ENCODE data around the gene CDK18. TPM values are rescaled to one million over a fixed set of nuclear protein-coding genes. Genes with fewer than 3 reads are reported as not detected.

The CDK18 gene
- total RNA-seq, 1 experiment from 2014 or later, result 38.5 TPM

GRCh38 chr1:205492774-205493173 is 11.7 kb upstream of the CDK18 start:
- Histone ChIP-seq H2BK120ac (ENCODE audit: low read depth, low read length, poor library complexity, severe bottlenecking) (no peak overlapping the region), H4K5ac (ENCODE audit: insufficient read length, low read depth, low read length) (no peak overlapping the region), H3K27ac (ENCODE audit: insufficient read length, low read depth, low read length) (no peak overlapping the region), H3K4ac (ENCODE audit: low read depth, low read length) (no peak overlapping the region), H3K9ac (ENCODE audit: extremely low read depth, insufficient read length, low read length) (no peak overlapping the region), H3K9me3 (ENCODE audit: control insufficient read depth, low read depth, low read length) (no peaks in the 10 kb centered on the region), H2AK5ac (ENCODE audit: insufficient read length, low read length) (no peak overlapping the region), H4K20me1 (ENCODE audit: control insufficient read depth, insufficient read depth, insufficient read length) (no peaks in the 10 kb centered on the region), H2BK5ac (ENCODE audit: insufficient read length, low read length) (no peak overlapping the region), H3K4me1 (ENCODE audit: insufficient read depth, low read length) (peaks cover 4% of the 10 kb centered on the region; the same call in 1 of the 2 replicates), H3K4me2 (ENCODE audit: insufficient read depth, insufficient read length, low read length) (no peak overlapping the region), H3K23me2 (ENCODE audit: insufficient read length, low read depth, low read length, poor library complexity, severe bottlenecking) (no peaks in the 10 kb centered on the region), H3K14ac (ENCODE audit: insufficient read depth, low read length) (no peak overlapping the region), H4K91ac (ENCODE audit: insufficient read length, low read depth, low read length) (no peak overlapping the region), H2AFZ (ENCODE audit: low read length) (no peak overlapping the region), H3T11ph (ENCODE audit: low read length) (no peak overlapping the region), H2BK15ac (ENCODE audit: low read depth, low read length) (no peak overlapping the region), H3K79me2 (ENCODE audit: insufficient read depth, low read length) (no peaks in the 10 kb centered on the region), H3K27me3 (ENCODE audit: insufficient read depth, low read length) (no peaks in the 10 kb centered on the region; the same call in 1 of the 2 replicates), H3K56ac (ENCODE audit: insufficient read length, low read depth, low read length) (no peak overlapping the region), H2BK12ac (ENCODE audit: insufficient read length, low read depth, low read length) (no peak overlapping the region), H3K79me1 (ENCODE audit: insufficient read depth, low read depth, low read length, poor library complexity, severe bottlenecking) (no peaks in the 10 kb centered on the region), H4K8ac (replicated peaks; ENCODE audit: insufficient read length, low read depth, low read length) (no peak overlapping the region), H3K18ac (ENCODE audit: insufficient read length, low read depth, low read length) (no peak overlapping the region), H2BK20ac (ENCODE audit: low read depth, low read length, poor library complexity, severe bottlenecking) (no peak overlapping the region), H3K23ac (ENCODE audit: insufficient read length, low read depth, low read length) (no peak overlapping the region)
- Mint-ChIP-seq H3K27ac (no peak overlapping the region), H3K9me3 (no peaks in the 10 kb centered on the region; a peak in 1 of 5 replicates), H3K27me3 (ENCODE audit: low read depth) (peaks cover 19% of the 10 kb centered on the region), H3K4me1 (peaks cover 38 to 50% of the 10 kb centered on the region in 2 experiments), H3K4me3 (no peak overlapping the region), H3K36me3 (ENCODE audit: insufficient read depth in 1 of 3, low read depth in 3 of 3) (no peaks in the 10 kb centered on the region)
- TF ChIP-seq, protein P1, sequence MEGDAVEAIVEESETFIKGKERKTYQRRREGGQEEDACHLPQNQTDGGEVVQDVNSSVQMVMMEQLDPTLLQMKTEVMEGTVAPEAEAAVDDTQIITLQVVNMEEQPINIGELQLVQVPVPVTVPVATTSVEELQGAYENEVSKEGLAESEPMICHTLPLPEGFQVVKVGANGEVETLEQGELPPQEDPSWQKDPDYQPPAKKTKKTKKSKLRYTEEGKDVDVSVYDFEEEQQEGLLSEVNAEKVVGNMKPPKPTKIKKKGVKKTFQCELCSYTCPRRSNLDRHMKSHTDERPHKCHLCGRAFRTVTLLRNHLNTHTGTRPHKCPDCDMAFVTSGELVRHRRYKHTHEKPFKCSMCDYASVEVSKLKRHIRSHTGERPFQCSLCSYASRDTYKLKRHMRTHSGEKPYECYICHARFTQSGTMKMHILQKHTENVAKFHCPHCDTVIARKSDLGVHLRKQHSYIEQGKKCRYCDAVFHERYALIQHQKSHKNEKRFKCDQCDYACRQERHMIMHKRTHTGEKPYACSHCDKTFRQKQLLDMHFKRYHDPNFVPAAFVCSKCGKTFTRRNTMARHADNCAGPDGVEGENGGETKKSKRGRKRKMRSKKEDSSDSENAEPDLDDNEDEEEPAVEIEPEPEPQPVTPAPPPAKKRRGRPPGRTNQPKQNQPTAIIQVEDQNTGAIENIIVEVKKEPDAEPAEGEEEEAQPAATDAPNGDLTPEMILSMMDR (conservative IDR thresholded peaks at IDR 0.05), result no peak
- no CpG with 5 or more reads among the region's 7 CpGs for WGBS (ENCODE audit: extremely low coverage, insufficient read length, low lambda C conversion rate)
- DNase-seq, result no peak
